DMS53 treated with DMSO at 0.1 percent for 48 hours (cell line): ENCODE results near the gene ZFP64.
A peak's percentile ranks its signal among the peaks of the same experiment; 100 is the strongest.
"Not testable (repeated sequence)": the region's sequence is repeated elsewhere in the genome, so short reads cannot be mapped to it uniquely, and the experiment has no call there.

Experiments used
- DNase-seq: peaks from one replicate; lab custom pipeline; 2025; ENCODE audit not compliant: unreplicated experiment; lab: John Stamatoyannopoulos, UW

The ZFP64 gene

DNA sequence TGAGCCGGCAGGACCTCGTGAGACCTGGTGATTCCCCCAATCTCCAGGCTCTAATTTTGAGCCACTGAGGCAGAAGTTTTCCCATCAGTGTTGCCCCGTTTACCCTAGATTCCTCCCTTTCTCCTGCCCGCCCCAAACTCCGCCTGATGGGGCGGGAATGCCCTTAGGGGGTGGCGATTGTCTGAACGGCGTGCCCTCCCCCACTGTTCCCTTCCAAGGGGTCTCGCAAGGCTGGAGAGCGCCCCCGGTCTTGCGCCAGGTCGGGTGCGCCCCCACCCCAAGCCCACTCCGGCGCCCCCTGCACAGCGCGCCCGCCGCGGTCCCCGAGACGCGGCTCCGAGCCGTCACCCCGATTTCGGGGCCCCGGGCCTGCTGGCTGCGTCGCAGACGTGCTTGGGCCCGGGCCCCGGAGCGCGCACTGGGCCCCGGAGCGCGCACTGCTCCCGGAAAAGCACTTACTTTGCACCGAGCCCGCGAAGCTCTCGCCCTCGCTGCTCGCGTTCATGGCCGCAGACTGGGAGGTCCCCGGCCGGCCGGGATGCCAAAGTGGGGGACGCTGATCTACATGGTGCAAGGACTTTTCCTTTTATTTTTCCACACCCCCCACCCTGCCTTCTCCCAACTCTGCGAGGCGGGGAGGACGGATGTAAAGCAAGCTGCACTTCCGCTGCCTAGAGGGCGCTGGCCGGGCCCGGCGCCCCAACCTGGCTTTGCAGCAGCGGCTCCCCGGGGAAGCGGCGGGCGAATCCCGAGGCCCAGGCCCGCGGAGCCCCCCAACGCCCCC is at the start of gene ZFP64:
Gene ZFP64, minus strand, starts transcription at position 648 of the 784 bp plus-strand sequence. Its CDS starts 143 bp downstream, at position 505.
- DNase-seq, result peak; percentile 33

DNA sequence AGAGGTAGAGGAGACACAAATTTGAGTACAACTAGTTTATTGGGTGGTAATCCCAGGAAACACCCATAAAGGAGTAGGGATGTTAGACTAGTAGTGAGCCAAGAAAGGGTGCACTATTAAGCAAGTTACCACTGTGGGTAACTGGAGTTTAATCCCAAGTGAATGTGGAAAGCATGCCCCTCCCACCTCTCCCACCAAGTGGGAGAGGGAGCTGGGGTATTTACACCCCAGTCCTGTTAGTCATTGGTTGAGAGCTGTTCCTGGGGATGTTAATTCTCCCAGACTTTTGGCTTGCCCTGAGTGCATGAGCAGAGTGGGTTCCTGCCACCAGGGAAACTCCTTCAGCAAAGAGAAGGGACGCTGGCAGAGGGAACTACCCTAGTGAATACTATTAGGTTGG is 49.2 kb upstream of the ZFP64 start:
- DNase-seq, result no peak

DNA sequence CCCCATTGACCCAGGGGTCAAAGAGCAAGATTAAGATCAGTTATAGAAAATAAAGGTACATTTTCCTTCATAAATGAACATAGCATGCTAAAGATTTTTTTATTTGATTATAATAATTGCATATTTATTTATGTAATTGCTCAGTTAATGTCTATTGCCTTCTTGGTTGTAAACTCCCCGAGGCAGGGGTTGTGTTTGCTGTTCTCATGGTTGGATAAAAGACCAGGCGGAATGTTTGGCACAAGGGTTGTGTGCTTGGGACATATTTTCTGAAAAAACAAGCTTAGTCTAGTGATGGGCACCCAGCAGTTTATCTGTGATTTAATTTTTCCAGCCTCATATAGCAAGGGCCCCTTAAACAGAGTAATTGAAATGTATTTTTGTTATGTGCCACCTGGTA is 47.5 kb upstream of the ZFP64 start:
- no peak for DNase-seq

DNA sequence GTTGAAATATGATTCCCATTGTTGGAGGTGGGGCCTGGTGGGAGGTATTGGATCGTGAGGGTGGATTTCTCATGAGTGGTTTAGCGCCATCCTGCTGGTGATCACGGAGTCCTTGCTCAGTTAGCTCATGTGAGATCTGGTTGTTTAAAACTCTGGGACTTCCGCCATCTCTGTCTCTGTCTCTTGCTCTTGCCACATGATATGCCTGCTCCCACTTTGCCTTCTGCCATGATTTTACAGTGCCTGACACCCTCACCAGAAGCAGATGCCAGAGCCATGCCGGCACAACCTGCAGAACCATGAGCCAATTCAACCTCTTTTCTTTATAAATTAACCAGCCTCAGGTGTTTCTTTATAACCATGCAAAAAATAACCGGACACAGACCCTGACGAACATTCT is 44.7 kb upstream of the ZFP64 start:
- DNase-seq, result no peak

DNA sequence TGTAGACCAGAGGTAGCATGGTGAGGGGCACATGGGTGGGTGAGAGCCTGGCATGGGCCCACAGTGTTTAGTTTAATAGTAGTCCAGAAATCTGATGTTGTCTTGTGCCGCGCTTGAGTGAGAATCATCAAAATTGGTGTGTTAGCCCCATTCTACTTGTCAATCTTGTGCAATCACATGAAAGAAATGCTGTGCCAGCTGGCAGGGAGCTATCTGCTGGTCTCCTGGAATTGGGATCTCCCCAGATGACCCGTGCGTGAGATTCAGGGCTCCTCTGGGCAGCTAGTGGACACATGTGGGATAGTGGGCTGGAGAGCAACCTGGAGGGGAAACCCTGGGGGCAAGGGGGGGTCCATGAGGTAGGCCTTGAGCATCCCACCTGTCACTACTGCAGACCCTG is 43.5 kb upstream of the ZFP64 start:
- DNase-seq, result no peak

DNA sequence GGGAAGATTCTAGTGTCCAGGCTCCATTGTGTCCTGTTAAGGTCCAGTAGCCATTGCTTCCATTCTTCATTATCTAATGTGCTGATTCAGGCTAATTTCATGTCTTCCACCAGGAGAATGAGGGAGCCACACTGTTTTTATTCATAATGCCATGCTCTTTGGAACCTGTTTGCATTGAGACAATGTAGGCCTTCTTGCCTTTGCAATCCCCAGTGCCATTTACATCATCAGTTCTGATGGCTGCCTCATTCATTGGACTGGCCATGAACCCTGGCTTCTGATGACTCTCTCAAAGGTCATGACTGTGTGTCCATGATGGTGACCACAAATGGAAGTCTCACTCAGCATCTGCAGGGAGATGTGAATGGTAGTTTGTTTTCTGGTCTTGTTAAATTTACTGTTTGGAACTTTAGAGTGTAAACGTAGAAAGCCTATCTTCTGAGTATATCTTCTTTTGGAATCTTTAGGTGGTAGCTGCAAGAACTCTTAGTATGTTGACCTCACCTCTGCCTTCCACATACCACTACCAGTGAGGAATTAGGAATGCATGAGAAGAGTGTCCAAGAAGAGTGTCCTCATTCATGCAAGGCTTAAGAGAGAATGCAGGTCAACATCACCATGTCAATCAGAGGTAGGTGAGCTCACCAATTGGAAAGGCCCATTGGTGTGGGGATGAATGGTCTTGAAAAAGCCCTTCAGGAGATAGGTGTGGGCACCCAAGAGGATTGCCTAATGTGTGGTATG is 42.9 kb upstream of the ZFP64 start:
- no peak for DNase-seq

DNA sequence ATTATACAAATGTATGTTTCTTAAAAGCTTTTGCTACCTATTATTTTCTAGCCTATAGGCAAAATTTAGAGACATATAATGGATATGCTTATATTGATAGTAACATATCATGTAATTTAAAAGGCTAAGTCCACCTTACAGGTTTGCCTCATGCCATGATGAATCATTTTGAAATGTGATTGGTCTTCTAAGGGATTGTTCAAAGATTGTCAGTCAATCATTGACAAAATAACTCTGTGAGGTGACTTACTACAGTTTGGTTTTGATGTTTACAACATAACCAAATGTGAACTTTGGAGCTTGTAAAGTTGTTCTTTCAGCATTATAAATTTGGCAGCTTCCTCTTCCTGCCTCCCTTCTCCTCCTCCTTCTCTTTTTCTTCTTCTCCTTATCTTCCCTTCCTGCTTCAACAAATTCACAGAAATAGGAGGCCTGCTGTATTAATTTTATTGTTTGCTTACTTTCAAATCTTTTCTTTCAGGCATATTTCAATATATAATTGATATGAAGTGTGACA is 39.7 kb upstream of the ZFP64 start:
- DNase-seq, result no peak

DNA sequence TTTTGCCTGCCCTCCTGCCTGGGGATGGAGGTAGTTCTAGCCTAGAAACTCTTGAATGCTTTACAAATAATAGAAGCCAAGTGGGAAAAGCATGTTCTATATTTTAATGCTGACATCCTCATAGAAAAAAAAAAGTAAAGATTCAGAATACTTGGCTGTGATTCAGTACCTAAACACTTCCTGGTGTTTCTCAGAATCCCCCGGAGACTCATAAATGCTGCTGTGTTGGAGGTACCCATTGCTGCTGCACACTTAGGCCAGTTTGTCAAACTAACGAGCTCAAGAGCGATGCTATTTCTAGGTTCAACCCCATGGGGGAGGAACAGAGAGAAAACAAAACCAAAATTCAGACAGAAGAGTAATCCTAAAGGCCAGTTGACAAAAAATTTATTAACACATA is 38.8 kb upstream of the ZFP64 start:
- no peak for DNase-seq

DNA sequence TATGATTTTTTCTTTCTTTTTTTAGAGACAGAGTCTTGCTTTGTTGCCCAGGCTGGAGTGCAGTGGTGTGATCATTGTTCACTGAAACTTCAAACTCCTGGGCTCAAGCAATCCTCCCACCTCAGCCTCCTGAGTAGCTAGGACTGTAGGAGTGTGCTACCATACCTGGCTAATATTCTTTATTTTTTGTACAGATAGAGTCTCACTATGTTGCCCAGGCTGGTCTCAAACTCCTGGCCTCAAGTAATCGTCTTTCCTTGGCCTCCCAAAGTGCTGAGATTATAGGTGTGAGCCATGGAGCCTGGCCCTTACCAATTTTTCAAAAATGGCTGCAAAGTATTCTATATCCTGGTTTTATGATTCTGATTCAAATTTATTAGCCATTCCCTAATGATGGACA is 37.8 kb upstream of the ZFP64 start:
- DNase-seq, result not testable (repeated sequence)

DNA sequence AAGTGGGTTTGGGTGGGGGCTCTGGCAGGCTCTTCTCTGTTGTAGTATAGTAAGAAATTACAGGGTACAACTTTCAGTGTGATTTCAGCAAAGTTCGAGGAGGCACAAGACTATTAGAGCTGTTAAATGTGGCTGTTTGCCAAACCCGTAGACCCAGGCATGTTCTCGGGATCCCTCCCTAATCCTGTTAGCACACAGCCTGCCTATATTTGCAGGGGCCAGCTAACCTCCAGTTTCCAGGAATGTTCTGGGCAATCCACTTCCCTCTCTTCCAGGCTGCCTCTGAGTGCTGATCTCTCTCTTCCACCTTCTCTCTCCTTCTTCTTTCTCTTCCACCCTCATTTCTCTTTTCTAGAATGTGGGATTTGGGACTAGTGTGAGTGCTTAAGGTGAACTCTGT is 34.8 kb upstream of the ZFP64 start:
- no peak for DNase-seq

DNA sequence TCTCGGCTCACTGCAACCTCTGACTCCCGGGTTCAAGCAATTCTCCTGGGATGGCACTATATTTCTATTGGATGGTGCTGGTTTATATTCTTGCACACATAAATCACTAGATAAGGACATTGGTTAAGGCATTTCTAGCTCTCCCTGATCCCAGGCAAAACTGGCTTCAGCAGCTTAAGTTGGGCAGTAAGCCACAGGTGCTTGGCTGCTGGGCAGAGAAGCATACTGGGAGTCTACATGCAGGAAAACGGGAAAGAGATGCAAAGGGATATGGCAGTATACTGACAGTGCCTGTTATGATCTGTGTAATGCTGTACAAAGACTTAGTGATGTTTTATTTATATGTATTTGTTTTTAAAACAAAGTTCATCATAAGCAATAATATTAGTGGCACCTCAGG is 33.3 kb upstream of the ZFP64 start:
- DNase-seq, result no peak

DNA sequence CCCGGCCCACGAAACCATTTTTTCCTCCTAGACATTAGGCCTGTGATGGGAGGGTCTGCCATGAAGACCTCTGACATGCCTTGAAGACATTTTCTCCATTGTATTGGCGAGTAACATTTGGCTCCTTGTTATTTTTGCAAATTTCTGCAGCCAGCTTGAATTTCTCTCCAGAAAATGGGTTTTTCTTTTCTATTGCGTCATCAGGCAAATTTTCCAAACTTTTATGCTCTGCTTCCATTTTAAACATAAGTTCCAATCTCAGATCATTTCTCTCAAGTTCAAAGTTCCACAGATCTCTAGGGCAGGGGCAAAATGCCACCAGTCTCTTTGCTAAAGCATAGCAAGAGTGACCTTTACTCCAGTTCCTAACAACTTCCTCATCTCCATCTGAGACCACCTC is 29.8 kb upstream of the ZFP64 start:
- DNase-seq, result not testable (repeated sequence)

DNA sequence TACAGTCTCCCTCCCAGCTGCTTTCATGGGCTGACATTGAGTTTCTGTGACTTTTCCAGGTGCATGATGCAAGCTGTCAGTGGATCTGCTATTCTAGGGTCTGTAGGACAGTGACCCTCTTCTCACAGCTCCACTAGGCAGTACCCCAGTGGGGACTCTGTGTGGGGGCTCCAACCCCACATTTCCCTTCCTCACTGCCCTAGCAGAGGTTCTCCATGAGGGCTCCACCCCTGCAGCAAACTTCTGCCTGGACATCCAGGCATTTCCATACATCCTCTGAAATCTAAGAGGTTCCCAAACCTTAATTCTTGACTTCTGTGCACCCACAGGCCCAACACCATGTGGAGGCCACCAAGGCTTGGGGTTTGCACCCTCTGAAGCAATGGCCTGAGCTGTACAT is 29.3 kb upstream of the ZFP64 start:
- DNase-seq, result not testable (repeated sequence)

DNA sequence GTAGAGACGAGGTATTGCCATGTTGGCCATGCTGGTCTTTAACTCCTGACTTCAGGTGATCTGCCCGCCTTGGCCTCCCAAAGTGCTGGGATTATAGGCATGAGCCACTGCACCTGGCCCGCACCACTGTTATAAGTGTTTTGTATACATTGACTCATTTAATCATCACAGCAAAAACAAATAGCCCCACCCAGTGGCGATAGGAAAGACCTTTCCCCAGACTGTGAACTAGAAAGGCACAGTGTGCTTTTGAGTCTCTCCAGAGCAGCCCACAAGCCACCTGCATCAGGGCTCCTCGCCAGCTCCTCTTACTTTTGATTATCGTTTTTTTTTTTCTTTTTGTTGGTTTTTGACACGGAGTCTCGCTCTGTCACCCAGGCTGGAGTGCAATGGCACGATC is 27.9 kb upstream of the ZFP64 start:
- DNase-seq, result peak; percentile 70

DNA sequence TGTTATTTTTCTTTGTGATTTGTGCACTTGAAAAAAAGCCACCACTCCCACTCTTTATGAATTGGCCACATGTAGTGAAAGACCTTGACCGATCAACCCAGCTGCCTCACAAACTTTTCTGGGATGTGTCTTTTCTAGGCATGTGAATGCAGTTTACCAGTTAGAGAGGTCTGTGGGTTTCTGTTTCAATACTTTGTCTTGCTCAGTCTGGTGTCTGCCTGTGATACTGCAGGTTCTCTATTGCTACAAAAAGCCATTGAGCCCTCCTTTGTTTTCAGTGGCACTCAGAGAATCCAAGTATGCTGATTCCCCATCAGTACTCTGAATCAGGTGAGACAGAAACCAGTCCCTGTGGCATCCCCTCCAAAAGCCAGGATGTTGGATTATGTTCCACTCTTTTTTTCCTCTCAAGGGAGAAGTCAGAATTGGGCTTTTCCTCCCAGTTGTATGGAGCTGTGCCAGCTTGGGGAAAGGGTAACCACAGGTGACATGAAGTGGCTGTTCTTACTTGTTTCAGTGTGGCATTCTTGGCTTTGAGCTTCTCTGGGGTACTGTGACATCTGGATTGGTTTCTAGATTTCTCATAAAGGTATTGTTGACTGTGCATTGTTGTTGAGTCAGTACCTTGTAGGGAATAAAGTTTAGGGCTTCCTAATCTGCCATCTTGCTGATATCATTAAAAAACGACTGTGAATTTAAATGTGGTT is 26.3 kb upstream of the ZFP64 start:
- DNase-seq, result no peak

DNA sequence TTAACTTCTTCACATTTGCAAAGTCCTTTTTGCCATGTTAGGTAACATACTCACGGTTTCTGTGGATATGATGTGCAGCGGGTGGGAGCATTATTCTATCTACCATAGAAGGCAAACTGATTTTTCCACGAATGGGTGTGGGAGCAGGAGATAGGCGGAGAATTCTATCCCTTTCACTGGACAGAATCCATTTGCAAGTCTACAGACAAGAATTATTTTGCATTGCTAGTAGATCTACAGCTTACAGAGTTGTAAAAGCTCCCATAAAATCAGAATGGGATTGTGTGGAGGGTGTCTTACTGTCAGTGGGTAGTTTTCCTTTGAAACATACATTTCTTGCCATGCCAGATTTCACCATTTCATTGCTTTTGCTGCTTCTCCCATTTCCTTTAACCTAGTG is 22.4 kb upstream of the ZFP64 start:
- no peak for DNase-seq

DNA sequence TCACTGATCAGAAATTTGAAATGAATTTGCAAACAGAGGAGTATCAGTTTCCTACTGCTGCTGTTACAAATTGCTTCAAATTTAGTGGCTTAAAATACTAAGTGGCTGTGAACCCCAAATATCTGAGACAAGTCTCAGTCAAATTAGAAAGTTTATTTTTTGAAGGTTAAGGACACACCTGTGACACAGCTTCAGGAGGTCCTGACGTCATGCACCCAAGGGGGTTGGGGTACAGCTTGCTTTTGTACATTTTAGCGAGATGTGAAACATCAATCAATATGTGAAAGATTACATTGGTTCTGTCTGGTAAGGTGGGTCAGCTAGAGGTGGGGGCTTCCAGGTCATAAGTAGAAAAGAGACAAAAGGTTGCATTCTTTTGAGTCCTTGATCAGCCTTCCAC is 21.4 kb upstream of the ZFP64 start:
- no peak for DNase-seq

DNA sequence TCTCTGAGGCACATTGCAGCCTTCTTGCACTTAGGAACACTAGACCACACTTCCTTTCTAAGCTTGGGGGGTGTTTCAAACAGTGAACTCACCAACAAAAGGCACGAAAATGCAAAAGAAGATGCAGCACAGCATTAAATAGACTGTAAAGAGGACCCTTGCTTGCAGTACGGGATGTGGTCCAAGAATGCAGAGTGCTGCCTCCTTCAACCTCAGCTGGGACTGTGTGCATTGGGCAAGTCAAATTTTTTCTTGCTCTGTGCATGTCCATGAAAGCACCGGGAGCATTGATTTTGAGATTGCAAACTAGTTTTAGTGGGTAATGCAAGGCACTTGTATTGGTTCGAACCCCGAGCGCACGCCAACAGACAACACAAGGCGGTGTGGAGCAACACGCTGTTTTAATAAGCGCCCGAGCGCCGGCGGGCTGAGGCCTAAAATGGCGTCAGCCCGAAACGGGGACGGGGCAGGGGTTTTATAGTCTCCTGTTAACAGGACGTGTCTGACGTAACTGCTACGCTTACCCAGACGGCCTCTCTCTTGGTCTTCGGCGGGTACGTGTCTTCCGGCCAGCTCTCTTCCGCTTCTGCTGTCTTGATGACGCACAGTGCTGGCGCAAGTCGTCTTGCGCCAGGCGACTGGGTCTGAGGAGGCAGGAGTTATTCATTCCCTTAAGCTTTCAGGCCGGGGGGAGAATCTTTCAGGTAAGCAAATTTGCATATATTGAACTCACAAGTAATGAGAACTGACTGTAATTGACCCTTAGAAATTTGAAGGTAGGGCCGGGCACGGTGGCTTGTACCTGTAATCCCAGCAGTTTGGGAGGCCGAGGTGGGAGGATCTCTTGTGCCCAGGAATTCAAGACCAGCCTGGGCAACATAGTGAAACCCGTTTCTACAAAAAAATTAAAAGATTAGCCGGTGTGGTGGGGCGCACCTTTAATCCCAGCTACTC is 18.7 kb upstream of the ZFP64 start:
- no peak for DNase-seq

DNA sequence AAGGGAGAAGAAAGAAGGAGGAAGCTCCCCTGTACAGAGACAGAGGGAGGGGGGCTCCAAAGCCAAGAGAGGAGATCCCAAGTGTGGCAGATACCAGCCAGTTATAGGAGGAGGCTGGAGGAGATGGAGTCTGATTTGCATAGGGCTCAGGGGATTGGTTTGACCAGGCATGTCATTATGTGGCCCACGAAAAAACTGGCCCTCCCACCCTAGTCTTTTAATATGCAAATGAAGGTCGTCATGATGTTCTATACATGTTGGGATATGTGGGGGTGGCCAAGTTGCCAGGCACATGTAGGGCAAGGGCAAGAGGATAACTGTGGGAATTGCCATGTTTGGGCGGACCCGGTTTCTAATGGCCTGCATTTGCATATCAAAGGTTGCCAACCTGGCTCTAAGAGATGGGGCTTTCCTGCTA is 17.6 kb upstream of the ZFP64 start:
- DNase-seq, result no peak

DNA sequence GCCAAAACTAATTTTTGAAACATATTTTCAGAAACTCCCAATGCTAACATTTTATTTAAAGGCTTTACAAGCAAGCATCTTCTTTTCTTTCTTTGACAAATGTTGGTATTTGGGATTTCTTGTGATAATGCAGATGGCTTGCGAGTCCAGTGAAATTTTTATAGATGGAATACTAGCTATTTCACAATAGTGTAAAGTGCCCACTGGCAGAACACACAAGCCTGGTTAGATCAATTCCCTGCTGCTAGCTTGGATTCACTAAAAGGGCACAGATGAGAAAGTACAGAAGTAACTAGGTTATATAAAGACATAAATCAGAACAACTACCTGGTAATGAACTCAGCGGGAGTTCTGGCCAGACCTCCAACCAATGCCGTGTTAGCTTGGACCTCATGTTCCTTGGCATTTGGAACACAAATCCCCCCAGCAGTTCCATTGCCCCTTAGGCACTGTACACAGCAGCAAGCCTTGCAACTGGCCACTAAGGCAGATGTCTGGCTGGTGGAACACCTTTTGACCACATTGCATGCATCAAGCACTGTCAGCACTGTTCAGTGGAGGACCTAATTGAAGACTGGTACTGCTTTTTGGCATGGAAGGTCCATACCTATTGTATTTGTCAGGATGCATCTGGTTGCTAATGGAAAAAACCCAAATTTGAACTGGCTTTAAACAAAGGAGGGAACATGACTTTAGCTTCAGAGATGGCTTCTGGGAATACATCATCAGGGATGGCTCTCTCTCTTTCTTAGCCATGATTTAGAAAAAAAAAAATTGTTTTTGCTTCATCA is 15.6 kb upstream of the ZFP64 start:
- DNase-seq, result no peak
